ENCODE data around the gene BRSK2. TPM values are rescaled to one million over a fixed set of nuclear protein-coding genes. Genes with fewer than 3 reads are reported as not detected.
"Not testable (repeated sequence)": the region's sequence is repeated elsewhere in the genome, so short reads cannot be mapped to it uniquely, and the experiment has no call there.

The BRSK2 gene
- total RNA-seq, 3 donors from 2014 or later, result 0.15 to 0.80 (median 0.66) TPM

DNA sequence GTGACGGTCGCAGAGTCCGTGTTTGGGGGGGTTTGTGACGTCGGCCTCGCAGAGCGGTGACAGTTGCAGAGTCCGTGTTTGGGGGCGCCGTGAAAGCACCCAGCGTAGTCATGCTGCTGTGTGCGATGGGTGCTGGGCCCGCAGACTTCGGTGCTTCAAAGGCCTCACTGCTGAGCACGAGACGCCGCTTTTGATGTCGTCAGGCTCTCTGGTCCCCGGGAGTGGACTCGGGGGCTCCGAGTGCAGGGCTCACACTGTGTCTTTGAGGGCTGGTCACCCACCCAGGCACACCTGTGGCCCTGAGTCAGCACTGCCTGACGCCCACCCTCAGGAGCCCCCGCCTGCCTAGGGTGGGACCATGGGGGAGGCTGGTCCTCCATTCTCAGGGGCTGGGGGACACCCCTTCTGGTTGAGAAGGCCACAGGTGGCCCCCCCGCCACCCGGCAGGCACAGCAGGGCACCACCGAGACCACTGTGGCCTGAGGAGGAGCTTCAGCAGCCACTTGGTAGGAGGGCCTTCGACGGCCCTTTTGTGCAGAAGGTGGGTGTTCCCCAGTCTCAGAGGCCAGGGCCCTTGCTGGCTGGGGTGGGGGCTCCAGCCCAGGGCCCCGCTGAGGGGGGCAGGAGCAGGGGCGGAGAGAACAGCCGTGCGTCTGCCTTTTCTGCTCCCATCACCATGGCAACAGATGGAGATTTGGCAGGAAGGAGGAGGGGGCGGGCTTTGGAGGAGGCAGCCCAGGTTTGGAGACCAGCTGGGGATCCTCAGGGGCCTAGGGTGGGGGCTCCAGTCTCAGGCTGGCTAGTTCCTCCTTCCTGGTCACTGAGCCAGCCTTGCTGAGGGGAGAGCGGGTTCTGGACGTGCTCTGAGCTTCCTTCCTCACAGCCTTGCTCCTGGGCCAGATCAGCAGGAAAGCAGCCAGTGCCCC lies 20.9 kb downstream of the BRSK2 start:
- peaks cover 0 to 52% of the 10 kb centered on the region in 2 donors for H3K27me3 ChIP-seq
- intact Hi-C loops (cut with DNase I; ENCODE audit: low total_unique reads), result loop anchor here (1.0 kb wide), 1 partner anchor 30 kb away; no protein-coding TSS in a partner anchor

GRCh38 chr11:1411301-1411700 lies 21.6 kb downstream of the BRSK2 start:
- Histone ChIP-seq H3K4me1 (no peaks in the 10 kb centered on the region), H3K27me3 (peaks cover 0 to 48% of the 10 kb centered on the region in 2 donors), H3K9me3 (peaks cover 0 to under 1% of the 10 kb centered on the region in 2 donors), H3K27ac (no peak overlapping the region), H3K4me3 (no peak overlapping the region), H3K36me3 (no peaks in the 10 kb centered on the region)
- intact Hi-C loops (cut with DNase I; ENCODE audit: low total_unique reads), result loop anchor here (1.0 kb wide), 1 partner anchor 31 kb away; no protein-coding TSS in a partner anchor
- TF ChIP-seq POLR2AphosphoS5 (IDR thresholded peaks at IDR 0.05) (no peak), POLR2A (IDR thresholded peaks at IDR 0.05) (no peak), CTCF (IDR thresholded peaks at IDR 0.05) (no peak)
- no peak for DNase-seq (ENCODE audit: low spot score in 2 of 2)

More for the DNA sequence above, 20.9 kb downstream of the BRSK2 start:
- Histone ChIP-seq H3K4me1 (no peaks in the 10 kb centered on the region), H3K9me3 (no peaks in the 10 kb centered on the region), H3K36me3 (no peaks in the 10 kb centered on the region), H3K27ac (no peak overlapping the region), H3K4me3 (no peak overlapping the region)
- DNase-seq (ENCODE audit: low spot score in 2 of 2), result no peak
- TF ChIP-seq POLR2AphosphoS5 (IDR thresholded peaks at IDR 0.05) (no peak), POLR2A (IDR thresholded peaks at IDR 0.05) (no peak), CTCF (IDR thresholded peaks at IDR 0.05) (no peak)

DNA sequence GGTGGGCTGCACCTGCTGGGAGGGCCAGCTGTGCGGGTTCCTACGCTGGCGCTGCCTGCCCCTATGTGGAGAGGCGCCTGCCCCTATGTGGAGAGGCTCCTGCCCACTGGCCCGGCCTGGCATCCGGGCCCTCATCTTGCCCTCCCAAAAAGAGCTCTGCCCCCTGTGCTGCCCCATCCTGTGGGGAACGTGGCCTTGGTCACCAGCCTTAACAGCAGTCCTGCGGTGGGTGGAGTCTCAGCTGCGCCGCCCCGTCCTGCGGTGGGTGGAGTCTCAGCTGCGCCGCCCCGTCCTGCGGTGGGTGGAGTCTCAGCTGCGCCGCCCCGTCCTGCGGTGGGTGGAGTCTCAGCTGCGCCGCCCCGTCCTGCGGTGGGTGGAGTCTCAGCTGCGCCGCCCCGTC lies 22.0 kb downstream of the BRSK2 start:
- not testable (repeated sequence) for H3K27ac ChIP-seq; DNase-seq (ENCODE audit: low spot score in 2 of 2); H3K4me3 ChIP-seq; H3K9me3 ChIP-seq; H3K36me3 ChIP-seq; H3K4me1 ChIP-seq
- intact Hi-C loops (cut with DNase I; ENCODE audit: low total_unique reads), result loop anchor here (1.0 kb wide), 1 partner anchor 31 kb away; no protein-coding TSS in a partner anchor
- peaks cover 0 to 43% of the 10 kb centered on the region in 2 donors for H3K27me3 ChIP-seq

DNA sequence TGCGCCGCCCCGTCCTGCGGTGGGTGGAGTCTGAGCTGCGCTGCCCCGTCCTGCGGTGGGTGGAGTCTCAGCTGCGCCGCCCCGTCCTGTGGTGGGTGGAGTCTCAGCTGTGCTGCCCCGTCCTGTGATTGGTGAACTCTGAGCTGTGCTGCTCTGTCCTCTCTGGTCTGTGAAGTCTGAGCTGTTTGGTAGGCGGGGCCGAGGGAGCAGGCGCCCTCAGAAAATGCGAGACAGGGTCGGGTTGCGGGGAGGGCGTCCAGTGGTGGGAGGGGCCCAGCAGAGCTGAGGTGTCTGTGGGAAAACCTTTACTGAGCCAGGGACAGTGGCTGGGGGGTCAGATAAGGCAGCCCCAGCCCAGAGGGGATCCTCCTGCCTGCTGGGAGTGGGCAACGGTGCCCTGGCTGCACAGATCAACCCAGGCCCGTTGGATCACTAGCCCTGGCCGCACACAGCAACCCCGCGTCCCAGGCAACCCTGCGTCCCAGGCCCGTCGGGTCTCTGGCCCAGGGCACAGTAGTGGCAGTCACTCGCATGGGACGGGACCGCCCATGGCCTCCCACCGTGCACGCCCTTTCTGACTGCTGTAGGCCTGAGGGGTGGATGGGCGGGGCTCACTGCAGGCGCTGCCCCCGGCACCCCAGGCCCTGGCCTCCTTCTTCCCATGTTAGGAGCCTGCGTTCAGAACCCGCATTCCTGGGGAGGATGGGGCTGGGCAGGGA lies 22.8 kb downstream of the BRSK2 start:
- no peaks in the 10 kb centered on the region for H3K36me3 ChIP-seq
- intact Hi-C loops (cut with DNase I; ENCODE audit: low total_unique reads), result no loop called here
- no peak overlapping the region for H3K27ac ChIP-seq
- no peaks in the 10 kb centered on the region for H3K4me1 ChIP-seq
- H3K27me3 ChIP-seq, result peaks cover 0 to 35% of the 10 kb centered on the region in 2 donors
- no peak overlapping the region for H3K4me3 ChIP-seq
- DNase-seq (ENCODE audit: low spot score in 2 of 2), result no peak
- TF ChIP-seq CTCF (IDR thresholded peaks at IDR 0.05), result no peak
- TF ChIP-seq POLR2AphosphoS5 (IDR thresholded peaks at IDR 0.05), result no peak
- TF ChIP-seq POLR2A (IDR thresholded peaks at IDR 0.05), result no peak
- H3K9me3 ChIP-seq, result peaks cover 12 to 13% of the 10 kb centered on the region in 2 donors

- H3K4me3 ChIP-seq, result no peak overlapping the region
- peaks cover 0 to 28% of the 10 kb centered on the region in 2 donors for H3K27me3 ChIP-seq
- TF ChIP-seq POLR2A (IDR thresholded peaks at IDR 0.05) (no peak), CTCF (IDR thresholded peaks at IDR 0.05) (no peak), POLR2AphosphoS5 (IDR thresholded peaks at IDR 0.05) (no peak)
- H3K27ac ChIP-seq, result no peak overlapping the region
- intact Hi-C loops (cut with DNase I; ENCODE audit: low total_unique reads), result no loop called here
- no peaks in the 10 kb centered on the region for H3K36me3 ChIP-seq
- no peak for DNase-seq (ENCODE audit: low spot score in 2 of 2)
- H3K4me1 ChIP-seq, result no peaks in the 10 kb centered on the region
- H3K9me3 ChIP-seq, result peaks cover 33 to 34% of the 10 kb centered on the region in 2 donors
Observed at GRCh38 chr11:1414650-1415049, 24.9 kb downstream of the BRSK2 start.

Data from breast epithelium (tissue), 4 donors.